Right forelimb (tissue), 1 donor: Measurements from ENCODE around the gene BMPER.

Experiments used
- DNase-seq: peaks from one replicate; pipeline ENCODE4 v3.0.0-alpha.2; 2018

Gene BMPER

GRCh38 chr7:34191162-34191561 lies 285.8 kb downstream of the BMPER start:
- DNase-seq: peak; percentile 69

GRCh38 chr7:34191771-34192479 lies 286.6 kb downstream of the BMPER start:
- no peak for DNase-seq

GRCh38 chr7:34192906-34193305 lies 287.6 kb downstream of the BMPER start:
- DNase-seq: no peak

GRCh38 chr7:34198231-34198641 lies 292.9 kb downstream of the BMPER start:
- no peak for DNase-seq
